Muscle layer of duodenum (tissue), 2 donors: ENCODE measurements around the gene GGTLC1.
"Not testable (repeated sequence)": the region's sequence is repeated elsewhere in the genome, so short reads cannot be mapped to it uniquely, and the experiment has no call there.

Experiments used
- H3K27ac ChIP-seq: one replicate; pipeline ENCODE4 v1.7.0; 2013; ENCODE audit warnings: mild to moderate bottlenecking, low read length
- H3K27me3 ChIP-seq: one replicate; pipeline ENCODE4 v1.7.0; 2013; ENCODE audit warnings: low read depth, mild to moderate bottlenecking, control low read depth, low read length
- H3K36me3 ChIP-seq, 2 donors: one replicate each; pipeline ENCODE4 v1.7.0; 2013; ENCODE audit warnings: low read length in 2 of 2, control low read depth in 1 of 2, mild to moderate bottlenecking in 1 of 2; ENCODE audit not compliant: insufficient read depth in 2 of 2, control insufficient read depth in 1 of 2
- H3K4me1 ChIP-seq, 2 donors: one replicate each; pipeline ENCODE4 v1.7.0; 2013; ENCODE audit warnings: low read length in 2 of 2, mild to moderate bottlenecking in 2 of 2, control low read depth in 1 of 2, moderate library complexity in 1 of 2; ENCODE audit not compliant: insufficient read depth in 2 of 2, control insufficient read depth in 1 of 2
- H3K4me3 ChIP-seq, 2 donors: one replicate each; pipeline ENCODE4 v1.7.0; 2013; ENCODE audit warnings: low read length in 2 of 2, low read depth in 1 of 2, mild to moderate bottlenecking in 1 of 2
- H3K9me3 ChIP-seq, 2 donors: one replicate each; pipeline ENCODE4 v1.7.0; 2013; ENCODE audit warnings: low read length in 2 of 2, control low read depth in 1 of 2, mild to moderate bottlenecking in 1 of 2; ENCODE audit not compliant: control insufficient read depth in 1 of 2
- donor health status: healthy.

The GGTLC1 gene

GRCh38 chr20:23993440-23993839 is 4.9 kb upstream of the GGTLC1 start:
- H3K4me3 ChIP-seq, H3K36me3 ChIP-seq, H3K27ac ChIP-seq, H3K9me3 ChIP-seq, H3K4me1 ChIP-seq, H3K27me3 ChIP-seq: not testable (repeated sequence)

- H3K4me3 ChIP-seq, H3K36me3 ChIP-seq, H3K27me3 ChIP-seq, H3K27ac ChIP-seq, H3K9me3 ChIP-seq, H3K4me1 ChIP-seq: not testable (repeated sequence)
These were observed 1.7 kb upstream of the GGTLC1 start for GRCh38 chr20:23990296-23990695.

GRCh38 chr20:23988966-23989365 is 387 bp upstream of the GGTLC1 start:
- H3K27me3 ChIP-seq, H3K36me3 ChIP-seq, H3K4me3 ChIP-seq, H3K27ac ChIP-seq, H3K4me1 ChIP-seq, H3K9me3 ChIP-seq: not testable (repeated sequence)

- not testable (repeated sequence) for H3K27me3 ChIP-seq, H3K4me3 ChIP-seq, H3K27ac ChIP-seq, H3K4me1 ChIP-seq, H3K36me3 ChIP-seq, H3K9me3 ChIP-seq
These were observed 1.9 kb downstream of the GGTLC1 start for GRCh38 chr20:23986716-23987115.

GRCh38 chr20:23986310-23986709 is 2.3 kb downstream of the GGTLC1 start:
- not testable (repeated sequence) for H3K27ac ChIP-seq, H3K36me3 ChIP-seq, H3K27me3 ChIP-seq, H3K4me1 ChIP-seq, H3K4me3 ChIP-seq, H3K9me3 ChIP-seq

- not testable (repeated sequence) for H3K4me1 ChIP-seq, H3K9me3 ChIP-seq, H3K36me3 ChIP-seq, H3K4me3 ChIP-seq, H3K27ac ChIP-seq, H3K27me3 ChIP-seq
These were observed 2.8 kb downstream of the GGTLC1 start for GRCh38 chr20:23985790-23986225.

GRCh38 chr20:23985066-23985789 is 3.4 kb downstream of the GGTLC1 start:
- not testable (repeated sequence) for H3K27me3 ChIP-seq, H3K36me3 ChIP-seq, H3K4me1 ChIP-seq

GRCh38 chr20:23984476-23985023 is 4.0 kb downstream of the GGTLC1 start:
- H3K27me3 ChIP-seq, H3K4me3 ChIP-seq, H3K27ac ChIP-seq, H3K4me1 ChIP-seq, H3K36me3 ChIP-seq, H3K9me3 ChIP-seq: not testable (repeated sequence)

More at GRCh38 chr20:23985066-23985789, 3.4 kb downstream of the GGTLC1 start:
- H3K27ac ChIP-seq, H3K4me3 ChIP-seq, H3K9me3 ChIP-seq: not testable (repeated sequence)

GRCh38 chr20:23982112-23983018 is 6.2 kb downstream of the GGTLC1 start:
- not testable (repeated sequence) for H3K27me3 ChIP-seq, H3K4me1 ChIP-seq, H3K36me3 ChIP-seq, H3K27ac ChIP-seq, H3K9me3 ChIP-seq, H3K4me3 ChIP-seq

GRCh38 chr20:23981526-23981925 is 7.1 kb downstream of the GGTLC1 start:
- not testable (repeated sequence) for H3K27ac ChIP-seq, H3K27me3 ChIP-seq, H3K36me3 ChIP-seq, H3K9me3 ChIP-seq, H3K4me3 ChIP-seq, H3K4me1 ChIP-seq

GRCh38 chr20:23981014-23981413 is 7.6 kb downstream of the GGTLC1 start:
- not testable (repeated sequence) for H3K27ac ChIP-seq, H3K36me3 ChIP-seq, H3K4me1 ChIP-seq, H3K4me3 ChIP-seq, H3K9me3 ChIP-seq, H3K27me3 ChIP-seq
